ENCODE measurements around the gene PFKL. TPM values are rescaled to one million over a fixed set of nuclear protein-coding genes. Genes with fewer than 3 reads are reported as not detected.

Gene PFKL
- total and polyA plus RNA-seq, 2 of the 8 experiments (the other 6 are each of a cell fraction or from before 2014, with no cell fraction given): 80.2 to 82.3 TPM

GRCh38 chr21:44331650-44332307 is 31.9 kb downstream of the PFKL start (continued):
- TF ChIP-seq CHD7 (IDR thresholded peaks at IDR 0.05; ENCODE audit: insufficient replicate concordance, low read length) (no peak), SIX5 (IDR thresholded peaks at IDR 0.05; ENCODE audit: low read depth, low read length) (no peak), SAP30 (IDR thresholded peaks at IDR 0.05; ENCODE audit: insufficient read depth, insufficient replicate concordance, low read length) (no peak), SIRT6 (IDR thresholded peaks at IDR 0.05; ENCODE audit: low read length) (no peak), ASH2L (IDR thresholded peaks at IDR 0.05; ENCODE audit: low read length) (no peak), USF2 (IDR thresholded peaks at IDR 0.05; ENCODE audit: low read length) (no peak), RAD21 (IDR thresholded peaks at IDR 0.05 in 1 of 2, conservative IDR thresholded peaks at IDR 0.05 in 1 of 2; ENCODE audit: low read depth in 2 of 2, low read length in 2 of 2) (no peak), PHF8 (conservative IDR thresholded peaks at IDR 0.05; ENCODE audit: low read depth, low read length) (no peak), KDM4A (IDR thresholded peaks at IDR 0.05; ENCODE audit: low read depth, low read length, severe bottlenecking) (no peak)

Data from H1 (cell line).